ENCODE measurements around the gene KLHL17. TPM values are rescaled to one million over a fixed set of nuclear protein-coding genes. Genes with fewer than 3 reads are reported as not detected.

KLHL17 gene
- total and polyA plus RNA-seq, 12 donors, result 0.73 to 38.8 (median 6.9) TPM

DNA sequence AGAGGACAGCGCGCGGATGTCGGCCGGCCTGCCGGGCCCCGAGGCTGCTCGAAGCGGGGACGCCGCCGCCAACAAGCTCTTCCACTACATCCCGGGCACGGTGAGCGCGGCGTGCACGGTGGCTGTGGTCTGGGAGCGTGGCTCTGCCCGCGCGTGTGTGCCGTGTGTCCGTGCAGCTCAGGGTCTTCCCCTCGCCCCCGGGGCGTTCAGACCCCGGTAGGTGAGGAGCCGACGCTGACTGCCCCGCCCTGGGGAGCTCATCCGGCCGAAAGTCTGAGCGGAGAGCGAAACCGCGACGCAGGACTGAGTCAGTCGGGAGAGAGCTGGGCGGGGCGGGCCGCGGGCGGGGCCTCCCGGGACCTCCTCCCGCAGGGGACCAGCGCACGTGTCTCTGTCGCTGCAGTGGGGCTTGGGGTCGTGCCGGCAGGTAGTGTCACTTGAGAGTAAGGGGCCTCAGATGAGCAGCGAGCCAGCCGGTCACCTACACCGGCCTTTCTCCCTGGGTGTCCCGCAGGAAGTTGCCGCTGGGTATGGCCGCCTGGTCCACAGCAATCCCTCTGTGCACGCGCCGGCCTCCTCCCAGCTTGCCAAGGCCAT lies 6.4 kb downstream of the KLHL17 start:
- peaks cover 17% of the 10 kb centered on the region for H3K27me3 ChIP-seq
- H3K4me1 ChIP-seq (replicated peaks in 1 of 2), result peaks cover 14 to 15% of the 10 kb centered on the region in 2 donors
- peak in 1 of 2 donors; percentile 61 for TF ChIP-seq POLR2A (IDR thresholded peaks at IDR 0.05)
- TF ChIP-seq, protein P1, sequence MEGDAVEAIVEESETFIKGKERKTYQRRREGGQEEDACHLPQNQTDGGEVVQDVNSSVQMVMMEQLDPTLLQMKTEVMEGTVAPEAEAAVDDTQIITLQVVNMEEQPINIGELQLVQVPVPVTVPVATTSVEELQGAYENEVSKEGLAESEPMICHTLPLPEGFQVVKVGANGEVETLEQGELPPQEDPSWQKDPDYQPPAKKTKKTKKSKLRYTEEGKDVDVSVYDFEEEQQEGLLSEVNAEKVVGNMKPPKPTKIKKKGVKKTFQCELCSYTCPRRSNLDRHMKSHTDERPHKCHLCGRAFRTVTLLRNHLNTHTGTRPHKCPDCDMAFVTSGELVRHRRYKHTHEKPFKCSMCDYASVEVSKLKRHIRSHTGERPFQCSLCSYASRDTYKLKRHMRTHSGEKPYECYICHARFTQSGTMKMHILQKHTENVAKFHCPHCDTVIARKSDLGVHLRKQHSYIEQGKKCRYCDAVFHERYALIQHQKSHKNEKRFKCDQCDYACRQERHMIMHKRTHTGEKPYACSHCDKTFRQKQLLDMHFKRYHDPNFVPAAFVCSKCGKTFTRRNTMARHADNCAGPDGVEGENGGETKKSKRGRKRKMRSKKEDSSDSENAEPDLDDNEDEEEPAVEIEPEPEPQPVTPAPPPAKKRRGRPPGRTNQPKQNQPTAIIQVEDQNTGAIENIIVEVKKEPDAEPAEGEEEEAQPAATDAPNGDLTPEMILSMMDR (IDR thresholded peaks at IDR 0.05), result no peak
- 0 to 2% (median 0%) methylated on average over 4 to 60 of the region's 60 CpGs for WGBS, 4 donors
- H3K9me3 ChIP-seq (replicated peaks in 1 of 3), result no peaks in the 10 kb centered on the region
- peak overlapping the region; percentile 11 to 73 (median 56) for H3K4me3 ChIP-seq
- H3K27ac ChIP-seq, result peak overlapping the region in 4 of 5 donors; percentile 49 to 86 (median 82)
- peak; percentile 52 to 80 (median 71) for DNase-seq
- intact Hi-C loops (cut with DNase I), result no loop called here
- H3K36me3 ChIP-seq (replicated peaks in 1 of 2), result no peaks in the 10 kb centered on the region

DNA sequence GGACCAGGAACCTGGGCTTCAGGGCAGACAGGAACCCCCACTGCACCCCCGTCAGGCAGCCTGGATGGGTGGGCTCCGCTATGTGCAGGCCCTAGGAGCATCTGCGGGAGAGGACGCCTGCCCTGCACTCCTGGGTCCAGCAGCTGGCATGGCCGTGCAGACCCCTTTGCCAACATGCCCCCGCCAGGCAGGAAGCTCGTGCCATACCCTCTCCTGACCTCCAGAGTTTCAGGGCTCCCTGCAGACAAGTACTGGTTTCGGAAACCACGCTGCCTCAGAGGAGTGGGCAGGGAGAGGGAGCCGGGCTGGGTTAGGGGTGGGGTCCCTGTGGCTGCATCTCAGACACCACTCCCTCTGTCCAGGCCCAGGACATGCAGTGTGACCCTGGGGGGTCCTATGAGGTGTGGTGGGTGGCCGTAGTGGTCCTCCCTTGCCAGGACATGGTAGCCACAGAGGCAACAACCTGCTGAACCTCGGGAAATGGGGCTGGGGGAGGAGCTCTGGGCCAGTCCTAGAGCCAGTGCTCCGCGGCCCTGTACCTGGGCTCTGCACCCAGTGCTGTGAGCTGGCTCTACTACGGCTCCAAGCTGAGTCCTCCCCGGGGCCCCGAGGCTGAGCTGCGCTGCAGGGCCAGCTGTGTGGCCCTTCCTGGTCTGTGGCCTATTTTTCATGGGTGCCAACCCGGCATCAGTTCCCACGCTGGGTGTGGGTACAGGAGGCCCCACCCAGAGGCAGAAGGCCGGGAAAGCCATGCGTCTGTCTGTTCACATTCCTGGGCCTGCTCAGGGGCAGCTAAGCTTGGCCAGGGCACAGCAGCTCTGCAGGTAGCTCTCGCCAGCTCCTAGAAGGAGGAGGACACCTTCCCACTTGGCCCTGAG lies 7.3 kb downstream of the KLHL17 start:
- Histone ChIP-seq H3K4me3 (no peak overlapping the region), H3K4me1 (replicated peaks in 1 of 2) (peaks cover 14 to 15% of the 10 kb centered on the region in 2 donors), H3K27ac (no peak overlapping the region), H3K9me3 (replicated peaks in 1 of 3) (no peaks in the 10 kb centered on the region), H3K36me3 (replicated peaks in 1 of 2) (no peaks in the 10 kb centered on the region), H3K27me3 (peaks cover 26% of the 10 kb centered on the region)
- no peak for DNase-seq
- 73 to 76% (median 74%) methylated on average over 2 to 23 of the region's 23 CpGs for WGBS, 4 donors
- intact Hi-C loops (cut with DNase I), result no loop called here
- no peak for TF ChIP-seq POLR2A (IDR thresholded peaks at IDR 0.05)
- TF ChIP-seq, protein P1 (IDR thresholded peaks at IDR 0.05), result no peak

DNA sequence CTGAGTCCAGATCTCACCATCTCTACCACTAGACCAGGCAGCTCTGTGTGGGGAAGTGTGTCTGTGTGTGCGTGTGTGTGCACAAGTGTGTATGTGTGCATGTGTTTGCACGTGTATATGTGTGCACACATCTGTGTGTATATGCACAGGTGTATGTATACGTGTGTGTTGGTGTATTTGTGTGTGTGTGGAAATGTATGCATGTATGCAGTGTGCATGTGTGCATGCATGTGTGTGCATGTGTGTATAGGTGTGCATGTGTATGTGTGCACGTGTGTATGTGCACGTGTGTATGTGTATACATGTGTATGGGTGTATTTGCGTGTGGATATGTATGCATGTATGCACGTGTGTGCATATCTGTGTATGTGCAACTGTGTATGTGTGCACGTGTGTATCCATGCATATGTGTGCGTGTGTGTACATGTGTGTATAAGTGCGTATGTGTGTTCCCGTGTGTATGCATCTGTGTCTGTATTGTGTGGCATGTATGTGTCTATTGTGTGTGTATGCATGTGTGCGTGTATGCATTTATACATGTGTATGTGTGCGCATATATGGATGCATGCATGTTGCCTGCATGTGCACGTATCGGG lies 9.0 kb downstream of the KLHL17 start:
- Histone ChIP-seq H3K27ac (no peak overlapping the region), H3K9me3 (replicated peaks in 1 of 3) (no peaks in the 10 kb centered on the region), H3K4me3 (no peak overlapping the region), H3K4me1 (replicated peaks in 1 of 2) (peaks cover 14 to 15% of the 10 kb centered on the region in 2 donors), H3K27me3 (peaks cover 43% of the 10 kb centered on the region), H3K36me3 (replicated peaks in 1 of 2) (no peaks in the 10 kb centered on the region)
- DNase-seq, result no peak
- intact Hi-C loops (cut with DNase I), result no loop called here
- TF ChIP-seq, protein P1 (IDR thresholded peaks at IDR 0.05), result no peak
- TF ChIP-seq POLR2A (IDR thresholded peaks at IDR 0.05), result no peak
- WGBS, 4 donors, result 68 to 74% (median 72%) methylated on average over 15 of the region's 15 CpGs
